Stimulated activated CD8-positive, alpha-beta memory T cell treated with anti-CD3 and anti-CD28 coated beads, Interleukin-12 subunit alpha, Interleukin-12 subunit beta, amount 100 ng/mL, for 24 hours (primary cell): Measurements from ENCODE around the gene NIPSNAP3A.
A peak's percentile ranks its signal among the peaks of the same experiment; 100 is the strongest.
"Not testable (repeated sequence)": the region's sequence is repeated elsewhere in the genome, so short reads cannot be mapped to it uniquely, and the experiment has no call there.

Experiments
- DNase-seq: peaks from one replicate; pipeline ENCODE4 v3.0.0-alpha.2; 2020; ENCODE audit errors: extremely low read depth

NIPSNAP3A gene

GRCh38 chr9:104747565-104748358 is at the start of gene NIPSNAP3A:
TSS of gene NIPSNAP3A (plus strand) at chr9:104747683. CDS start at chr9:104747793, 110 bp downstream.
- DNase-seq, result peak; percentile 68

DNA sequence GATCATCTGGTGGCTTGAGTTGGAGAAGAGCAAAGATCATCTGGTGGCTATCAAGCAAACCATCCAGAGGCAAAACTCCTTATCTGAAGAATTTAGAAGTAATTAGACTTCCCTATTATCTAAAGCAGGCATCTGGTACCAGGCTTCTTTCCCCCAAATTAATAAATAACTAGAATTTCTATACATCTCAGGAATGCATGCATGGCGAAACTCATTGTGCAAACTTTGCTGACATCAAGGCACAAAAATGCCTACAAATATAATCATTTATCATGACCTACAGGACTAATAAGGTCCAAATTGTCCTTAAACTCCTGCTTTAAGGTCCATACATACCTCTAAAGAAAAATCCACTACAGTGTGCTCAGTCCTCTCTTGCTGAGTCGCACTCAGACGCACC is 47.2 kb upstream of the NIPSNAP3A start:
- no peak for DNase-seq

GRCh38 chr9:104708737-104709136 is 38.7 kb upstream of the NIPSNAP3A start:
- not testable (repeated sequence) for DNase-seq

- no peak for DNase-seq
Observed at GRCh38 chr9:104711604-104712003, 35.9 kb upstream of the NIPSNAP3A start.

DNA sequence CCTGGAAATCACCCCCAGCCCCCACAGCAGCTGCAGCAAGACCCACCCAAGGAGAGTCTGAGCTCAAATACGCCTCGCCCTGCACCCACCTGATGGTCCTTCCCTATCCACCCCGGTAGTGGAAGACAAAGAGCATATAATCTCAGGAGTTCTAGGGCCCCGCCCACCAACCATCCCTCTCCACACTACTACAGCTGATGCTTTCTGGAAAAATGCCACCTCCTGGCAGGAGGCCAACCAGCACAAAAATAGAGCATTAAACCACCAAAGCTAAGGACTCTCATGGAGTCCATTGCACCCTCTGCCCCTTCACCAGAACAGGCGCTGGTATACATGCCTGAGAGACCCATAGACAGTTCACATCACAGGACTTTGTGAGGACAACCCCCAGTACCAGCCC is 22.5 kb upstream of the NIPSNAP3A start:
- DNase-seq, result no peak

GRCh38 chr9:104738452-104738851 is 9.0 kb upstream of the NIPSNAP3A start:
- DNase-seq, result no peak

- no peak for DNase-seq
Observed at GRCh38 chr9:104740621-104741020, 6.9 kb upstream of the NIPSNAP3A start.

- no peak for DNase-seq
Observed at GRCh38 chr9:104743376-104743985, 4.0 kb upstream of the NIPSNAP3A start.

DNA sequence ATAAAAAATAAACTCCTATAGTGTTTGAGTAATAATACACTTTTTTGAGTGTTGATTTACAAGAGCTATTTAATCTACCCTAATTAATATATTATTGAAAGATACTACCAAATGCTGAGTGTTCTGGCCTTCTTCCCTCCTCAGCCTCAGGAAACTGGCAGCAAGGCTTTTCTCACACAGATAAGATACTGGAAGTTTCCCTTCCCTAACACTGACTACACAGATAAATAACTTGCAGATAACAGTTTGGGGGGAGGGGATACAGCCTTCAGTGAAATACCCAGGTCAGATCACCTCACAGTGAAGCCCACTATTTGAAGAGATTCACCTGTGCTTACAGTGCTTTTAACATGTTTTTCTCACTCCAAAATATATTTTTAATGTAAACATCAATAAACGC is 1.6 kb upstream of the NIPSNAP3A start:
- no peak for DNase-seq

DNA sequence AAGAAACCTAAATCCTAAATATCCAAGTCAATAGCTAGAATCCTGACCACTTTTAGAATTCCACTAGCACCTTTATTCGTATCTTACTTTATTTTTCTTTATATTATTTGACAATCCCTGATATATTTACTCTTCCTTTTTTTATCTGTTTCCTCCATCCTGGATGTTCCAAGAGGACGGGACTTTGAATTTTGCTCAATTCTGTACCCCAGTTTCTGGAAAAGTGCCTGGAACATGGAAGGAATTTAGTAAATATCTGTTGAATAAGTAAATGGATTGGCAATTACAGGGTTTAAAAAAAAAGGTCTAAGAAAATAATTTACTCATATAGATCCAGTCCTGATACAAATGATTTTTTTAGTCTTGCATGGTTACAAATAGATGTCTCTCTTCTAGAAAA is 1.2 kb upstream of the NIPSNAP3A start:
- DNase-seq, result no peak

DNA sequence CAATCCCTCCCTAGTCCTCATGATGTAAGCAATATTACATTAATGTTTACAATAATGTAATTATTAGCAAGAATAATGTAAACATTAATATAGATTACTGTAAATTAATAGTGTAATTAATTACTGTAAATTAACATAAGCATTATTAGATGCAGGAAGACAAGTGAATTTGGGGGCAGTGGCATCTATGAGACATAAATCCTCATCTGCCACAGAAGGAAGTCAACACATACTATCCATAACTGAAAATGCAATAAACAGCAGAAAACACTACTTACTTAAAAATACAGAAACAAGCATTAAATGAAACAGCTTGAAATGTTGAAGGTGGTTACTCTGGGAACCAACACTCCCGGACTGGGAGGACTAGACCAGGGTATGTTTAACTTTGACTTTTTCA is 685 bp upstream of the NIPSNAP3A start:
- DNase-seq, result no peak

GRCh38 chr9:104747245-104747564 is 278 bp upstream of the NIPSNAP3A start:
- no peak for DNase-seq

- no peak for DNase-seq
Observed at GRCh38 chr9:104748359-104749031, 1.0 kb downstream of the NIPSNAP3A start.

GRCh38 chr9:104750185-104750767 is 2.8 kb downstream of the NIPSNAP3A start:
- no peak for DNase-seq

DNA sequence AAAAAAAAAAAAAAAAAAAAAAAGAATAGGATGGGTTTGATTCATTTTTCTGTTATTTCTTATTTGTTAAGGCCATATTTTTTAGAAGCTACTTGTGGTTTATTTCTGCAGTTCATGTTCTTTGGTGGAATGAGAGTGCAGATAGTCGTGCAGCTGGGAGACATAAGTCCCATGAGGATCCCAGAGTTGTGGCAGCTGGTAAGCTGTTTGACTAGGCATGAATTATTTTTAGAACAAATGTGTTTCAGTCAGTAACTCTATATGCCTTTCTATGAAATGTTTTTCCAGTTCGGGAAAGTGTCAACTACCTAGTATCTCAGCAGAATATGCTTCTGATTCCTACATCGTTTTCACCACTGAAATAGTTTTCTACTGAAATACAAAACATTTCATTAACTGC is 11.5 kb downstream of the NIPSNAP3A start:
- no peak for DNase-seq

GRCh38 chr9:104765138-104765537 is 17.7 kb downstream of the NIPSNAP3A start:
- DNase-seq, result no peak

DNA sequence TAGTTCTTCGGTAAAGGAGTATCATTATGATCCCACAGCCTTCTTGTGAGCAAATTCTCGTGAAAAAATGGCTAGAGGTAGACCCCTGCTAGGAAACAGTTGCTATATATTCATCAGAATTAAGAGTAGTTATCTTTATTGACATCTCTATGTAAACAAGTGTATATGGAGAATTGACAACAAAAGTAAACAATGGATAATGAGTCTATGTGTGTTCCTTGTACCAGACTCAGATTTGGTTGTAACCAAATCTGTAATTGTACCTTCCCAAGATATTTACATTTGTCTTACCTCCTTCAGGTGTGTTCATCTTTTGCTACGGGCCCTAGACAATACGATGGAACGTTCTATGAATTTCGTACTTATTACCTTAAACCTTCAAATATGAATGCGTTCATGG is 18.5 kb downstream of the NIPSNAP3A start:
- DNase-seq, result no peak

DNA sequence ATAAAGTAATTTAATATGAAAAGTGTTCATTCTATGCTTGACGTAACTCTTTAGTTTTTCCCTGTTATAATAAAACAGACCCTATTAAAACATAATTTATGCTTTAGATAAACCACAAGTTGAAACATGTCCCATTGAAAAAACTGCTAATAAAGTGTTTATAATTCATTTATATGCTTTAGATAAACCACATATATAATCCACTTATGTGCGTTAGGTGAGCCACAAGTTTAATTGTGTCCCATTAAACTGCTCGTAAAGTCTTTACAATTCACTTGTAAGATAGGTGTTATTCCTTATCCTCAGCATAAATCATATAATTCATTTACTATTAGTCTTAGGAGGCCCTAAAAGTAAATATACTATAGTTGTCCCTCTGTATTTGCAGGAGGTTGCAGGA is 20.0 kb downstream of the NIPSNAP3A start:
- no peak for DNase-seq

DNA sequence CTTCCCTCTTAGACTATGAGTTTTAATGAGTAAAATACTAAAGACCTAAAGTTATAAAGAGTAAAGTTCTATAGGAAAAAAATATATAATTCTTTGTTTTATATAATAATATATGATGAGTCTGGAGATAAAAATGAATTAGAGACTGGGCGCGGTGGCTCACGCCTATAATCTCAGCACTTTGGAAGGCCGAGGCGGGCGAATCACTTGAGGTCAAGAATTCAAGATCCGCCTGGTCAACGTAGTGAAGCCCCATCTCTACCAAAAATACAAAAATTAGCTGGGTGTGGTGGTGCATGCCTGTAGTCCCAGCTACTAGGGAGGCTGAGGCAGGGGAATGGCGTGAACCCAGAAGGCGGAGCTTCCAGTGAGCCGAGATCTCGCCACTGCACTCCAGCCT is 21.5 kb downstream of the NIPSNAP3A start:
- not testable (repeated sequence) for DNase-seq

DNA sequence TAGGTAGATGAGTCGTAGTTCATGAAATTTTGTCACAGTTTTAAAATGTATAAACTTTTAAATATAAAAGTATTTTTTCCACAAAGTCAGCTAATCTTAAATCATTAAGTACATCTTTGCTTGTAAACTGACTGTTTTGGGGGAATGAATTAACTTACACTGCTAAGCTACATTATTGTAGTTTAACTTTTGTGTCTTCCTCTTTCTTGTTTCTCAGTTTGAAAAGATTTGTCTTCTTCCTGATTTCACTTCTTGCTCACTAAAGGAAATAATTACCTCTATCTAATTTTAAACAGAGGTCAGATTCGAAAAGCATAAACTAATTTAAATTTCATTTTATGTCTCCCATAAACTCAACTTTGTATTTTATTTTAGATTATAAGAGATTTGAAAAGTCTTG is 22.2 kb downstream of the NIPSNAP3A start:
- no peak for DNase-seq

DNA sequence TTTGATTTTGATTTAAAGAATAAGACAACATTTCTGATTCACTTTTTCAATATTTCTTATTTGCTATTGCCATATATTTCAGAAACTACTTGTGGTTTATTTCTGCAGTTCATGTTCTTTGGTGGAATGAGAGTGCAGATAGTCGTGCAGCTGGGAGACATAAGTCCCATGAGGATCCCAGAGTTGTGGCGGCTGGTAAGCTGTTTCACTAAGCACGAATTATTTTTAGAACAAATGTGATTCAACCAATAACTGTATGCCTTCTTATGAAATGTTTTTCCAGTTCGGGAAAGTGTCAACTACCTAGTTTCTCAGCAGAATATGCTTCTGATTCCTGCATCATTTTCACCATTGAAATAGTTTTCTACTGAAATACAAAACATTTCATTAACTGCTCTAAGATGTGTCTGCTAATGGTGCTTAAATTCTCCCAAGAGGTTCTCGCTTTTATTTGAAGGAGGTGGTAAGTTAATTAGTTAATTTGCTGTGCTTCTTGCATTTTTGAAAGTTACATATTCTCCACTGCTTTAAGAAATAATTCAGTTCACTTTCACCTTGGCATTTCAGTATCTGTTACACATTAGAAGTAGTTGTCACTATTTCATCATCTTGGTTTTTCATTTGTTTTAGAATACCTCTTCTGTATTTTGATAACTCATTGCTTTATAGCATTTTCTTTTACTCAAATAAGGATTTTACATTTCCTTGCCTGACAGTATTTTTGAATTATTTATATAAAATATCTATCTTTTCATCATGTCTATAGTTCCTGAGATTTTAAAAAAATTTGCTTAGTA is 25.4 kb downstream of the NIPSNAP3A start:
- no peak for DNase-seq

DNA sequence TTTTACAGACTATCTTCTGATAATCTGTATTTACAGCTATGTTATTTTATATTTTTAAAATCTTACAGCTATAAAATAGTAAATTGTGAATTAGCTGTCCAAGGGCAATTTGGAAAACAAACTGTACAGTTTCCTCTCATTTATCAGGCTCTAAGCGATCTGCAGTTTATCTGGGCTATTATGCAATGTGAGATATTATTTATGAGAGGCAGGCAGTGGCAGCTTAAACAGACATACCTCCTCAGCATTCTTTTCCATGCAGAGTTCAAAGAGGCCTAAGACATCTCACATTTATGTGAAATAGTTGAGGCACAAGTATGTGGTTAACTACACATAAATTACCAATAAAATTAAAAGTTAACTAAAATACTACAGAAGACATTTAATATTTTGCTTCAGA is 26.6 kb downstream of the NIPSNAP3A start:
- DNase-seq, result no peak
